HepG2 (cell line): ENCODE data around the gene OSGEPL1.

Source experiments
- CHD4 ChIP-seq: fragments of 200-600 bp; sonication (generic); IDR thresholded peaks from 2 replicates; pipeline ENCODE4 v1.7.0; 2017; ENCODE audit warnings: mild to moderate bottlenecking, low read length, borderline replicate concordance
- FOXC1 ChIP-seq: sonication (generic); formaldehyde crosslinking; IDR thresholded peaks from 2 replicates; pipeline ENCODE4 v1.8.0; 2022; ENCODE audit warnings: mild to moderate bottlenecking, missing genetic modification reagents, borderline replicate concordance
- MAFK ChIP-seq, 2 experiments: IDR thresholded peaks in 1 of 2; conservative IDR thresholded peaks in 1 of 2; 2 replicates each; pipeline ENCODE4 v1.6.1; 2011; ENCODE audit warnings: improper control_type of control experiment in 2 of 2, low read length in 2 of 2
- MLXIP ChIP-seq: sonication (generic); formaldehyde crosslinking; IDR thresholded peaks from 2 replicates; pipeline ENCODE4 v1.9.0; 2021; ENCODE audit warnings: missing genetic modification reagents, borderline replicate concordance
- NFE2 ChIP-seq: sonication (generic); formaldehyde crosslinking; IDR thresholded peaks from 2 replicates; pipeline ENCODE4 v1.4.0; 2020; ENCODE audit warnings: missing genetic modification reagents
- RFXANK ChIP-seq: IDR thresholded peaks from 2 replicates; pipeline ENCODE4 v1.6.1; 2016
- TF ChIP-seq, protein P1 (sequence below): sonication (generic); formaldehyde crosslinking; IDR thresholded peaks from 2 replicates; pipeline ENCODE4 v1.4.0; 2020; ENCODE audit warnings: missing genetic modification reagents
- TF ChIP-seq, protein P2 (sequence below): sonication (generic); formaldehyde crosslinking; IDR thresholded peaks from 2 replicates; pipeline ENCODE4 v1.9.0; 2022; ENCODE audit warnings: missing genetic modification reagents, mild to moderate bottlenecking, borderline replicate concordance

GRCh38 chr2:189729430-189729829 is 33.2 kb downstream of the OSGEPL1 start:
- TF ChIP-seq MLXIP (CRISPR knock-in tag) = no peak
- TF ChIP-seq, protein P1, sequence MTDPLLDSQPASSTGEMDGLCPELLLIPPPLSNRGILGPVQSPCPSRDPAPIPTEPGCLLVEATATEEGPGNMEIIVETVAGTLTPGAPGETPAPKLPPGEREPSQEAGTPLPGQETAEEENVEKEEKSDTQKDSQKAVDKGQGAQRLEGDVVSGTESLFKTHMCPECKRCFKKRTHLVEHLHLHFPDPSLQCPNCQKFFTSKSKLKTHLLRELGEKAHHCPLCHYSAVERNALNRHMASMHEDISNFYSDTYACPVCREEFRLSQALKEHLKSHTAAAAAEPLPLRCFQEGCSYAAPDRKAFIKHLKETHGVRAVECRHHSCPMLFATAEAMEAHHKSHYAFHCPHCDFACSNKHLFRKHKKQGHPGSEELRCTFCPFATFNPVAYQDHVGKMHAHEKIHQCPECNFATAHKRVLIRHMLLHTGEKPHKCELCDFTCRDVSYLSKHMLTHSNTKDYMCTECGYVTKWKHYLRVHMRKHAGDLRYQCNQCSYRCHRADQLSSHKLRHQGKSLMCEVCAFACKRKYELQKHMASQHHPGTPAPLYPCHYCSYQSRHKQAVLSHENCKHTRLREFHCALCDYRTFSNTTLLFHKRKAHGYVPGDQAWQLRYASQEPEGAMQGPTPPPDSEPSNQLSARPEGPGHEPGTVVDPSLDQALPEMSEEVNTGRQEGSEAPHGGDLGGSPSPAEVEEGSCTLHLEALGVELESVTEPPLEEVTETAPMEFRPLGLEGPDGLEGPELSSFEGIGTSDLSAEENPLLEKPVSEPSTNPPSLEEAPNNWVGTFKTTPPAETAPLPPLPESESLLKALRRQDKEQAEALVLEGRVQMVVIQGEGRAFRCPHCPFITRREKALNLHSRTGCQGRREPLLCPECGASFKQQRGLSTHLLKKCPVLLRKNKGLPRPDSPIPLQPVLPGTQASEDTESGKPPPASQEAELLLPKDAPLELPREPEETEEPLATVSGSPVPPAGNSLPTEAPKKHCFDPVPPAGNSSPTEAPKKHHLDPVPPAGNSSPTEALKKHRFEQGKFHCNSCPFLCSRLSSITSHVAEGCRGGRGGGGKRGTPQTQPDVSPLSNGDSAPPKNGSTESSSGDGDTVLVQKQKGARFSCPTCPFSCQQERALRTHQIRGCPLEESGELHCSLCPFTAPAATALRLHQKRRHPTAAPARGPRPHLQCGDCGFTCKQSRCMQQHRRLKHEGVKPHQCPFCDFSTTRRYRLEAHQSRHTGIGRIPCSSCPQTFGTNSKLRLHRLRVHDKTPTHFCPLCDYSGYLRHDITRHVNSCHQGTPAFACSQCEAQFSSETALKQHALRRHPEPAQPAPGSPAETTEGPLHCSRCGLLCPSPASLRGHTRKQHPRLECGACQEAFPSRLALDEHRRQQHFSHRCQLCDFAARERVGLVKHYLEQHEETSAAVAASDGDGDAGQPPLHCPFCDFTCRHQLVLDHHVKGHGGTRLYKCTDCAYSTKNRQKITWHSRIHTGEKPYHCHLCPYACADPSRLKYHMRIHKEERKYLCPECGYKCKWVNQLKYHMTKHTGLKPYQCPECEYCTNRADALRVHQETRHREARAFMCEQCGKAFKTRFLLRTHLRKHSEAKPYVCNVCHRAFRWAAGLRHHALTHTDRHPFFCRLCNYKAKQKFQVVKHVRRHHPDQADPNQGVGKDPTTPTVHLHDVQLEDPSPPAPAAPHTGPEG (CRISPR knock-in tag) = no peak
- TF ChIP-seq MAFK (conservative IDR thresholded peaks at IDR 0.05 in 1 of 2, IDR thresholded peaks at IDR 0.05 in 1 of 2; ENCODE audit: low read length in 2 of 2) = no peak
- TF ChIP-seq, protein P2, sequence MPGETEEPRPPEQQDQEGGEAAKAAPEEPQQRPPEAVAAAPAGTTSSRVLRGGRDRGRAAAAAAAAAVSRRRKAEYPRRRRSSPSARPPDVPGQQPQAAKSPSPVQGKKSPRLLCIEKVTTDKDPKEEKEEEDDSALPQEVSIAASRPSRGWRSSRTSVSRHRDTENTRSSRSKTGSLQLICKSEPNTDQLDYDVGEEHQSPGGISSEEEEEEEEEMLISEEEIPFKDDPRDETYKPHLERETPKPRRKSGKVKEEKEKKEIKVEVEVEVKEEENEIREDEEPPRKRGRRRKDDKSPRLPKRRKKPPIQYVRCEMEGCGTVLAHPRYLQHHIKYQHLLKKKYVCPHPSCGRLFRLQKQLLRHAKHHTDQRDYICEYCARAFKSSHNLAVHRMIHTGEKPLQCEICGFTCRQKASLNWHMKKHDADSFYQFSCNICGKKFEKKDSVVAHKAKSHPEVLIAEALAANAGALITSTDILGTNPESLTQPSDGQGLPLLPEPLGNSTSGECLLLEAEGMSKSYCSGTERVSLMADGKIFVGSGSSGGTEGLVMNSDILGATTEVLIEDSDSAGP (CRISPR knock-in tag) = no peak
- no peak for TF ChIP-seq FOXC1 (CRISPR knock-in tag)
- no peak for TF ChIP-seq NFE2 (CRISPR knock-in tag)
- TF ChIP-seq RFXANK (CRISPR knock-in tag) = no peak
- no peak for TF ChIP-seq CHD4
